ENCODE results near the gene TMEM98. TPM values are rescaled to one million over a fixed set of nuclear protein-coding genes. Genes with fewer than 3 reads are reported as not detected.
A peak's percentile ranks its signal among the peaks of the same experiment; 100 is the strongest.

Gene TMEM98, protein sequence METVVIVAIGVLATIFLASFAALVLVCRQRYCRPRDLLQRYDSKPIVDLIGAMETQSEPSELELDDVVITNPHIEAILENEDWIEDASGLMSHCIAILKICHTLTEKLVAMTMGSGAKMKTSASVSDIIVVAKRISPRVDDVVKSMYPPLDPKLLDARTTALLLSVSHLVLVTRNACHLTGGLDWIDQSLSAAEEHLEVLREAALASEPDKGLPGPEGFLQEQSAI
- 124 and 133 TPM in 2 replicates for total RNA-seq
- long read RNA-seq, full-length matches to known transcripts, result 322 of 403 reads
- long read RNA-seq, partial matches to known transcripts, result 30 of 403 reads
- long read RNA-seq, other reads (novel, unspliced or antisense), result 51 of 403 reads

DNA sequence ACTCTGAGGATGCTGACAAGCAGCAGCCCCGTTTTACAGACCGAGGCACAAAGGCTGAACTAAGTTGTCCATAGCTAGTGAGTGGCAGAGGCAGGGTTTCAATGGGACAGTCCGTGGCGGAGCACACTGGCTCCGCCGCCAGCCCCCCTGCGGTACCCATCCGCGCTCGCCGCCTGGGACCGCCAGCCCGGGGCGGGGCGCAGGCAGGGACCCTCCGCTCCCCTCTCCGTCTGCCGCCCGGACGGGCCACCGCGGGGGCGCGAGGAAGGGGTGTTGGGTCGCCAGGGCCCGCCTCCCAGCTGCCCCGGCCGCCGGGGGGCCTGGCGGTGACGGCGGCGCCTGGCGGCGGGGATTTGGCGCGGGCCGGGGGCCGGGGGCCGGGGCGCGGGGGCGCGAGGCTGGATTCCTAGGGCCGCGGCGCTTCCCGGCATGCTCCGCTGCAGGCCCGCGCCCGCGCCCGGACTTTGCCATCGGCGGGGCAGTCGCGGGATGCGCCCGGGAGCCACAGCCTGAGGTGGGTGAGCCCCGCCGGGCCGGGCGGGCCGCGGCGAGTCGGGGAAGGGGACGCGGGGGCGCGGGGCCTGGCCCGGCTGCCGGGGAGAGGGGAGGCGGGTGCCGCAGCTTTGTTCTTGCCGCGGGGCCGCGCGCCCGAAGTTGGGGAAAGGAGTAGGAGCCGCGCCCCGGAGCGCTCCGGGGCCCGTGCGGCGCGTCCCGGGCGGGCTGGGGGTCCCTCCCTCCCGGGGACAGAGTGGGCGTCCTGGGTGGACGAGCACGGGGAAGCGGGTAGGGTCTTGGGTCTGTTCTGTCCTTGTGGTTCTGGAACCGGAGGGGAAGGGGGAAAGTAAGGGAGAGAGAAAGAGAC lies at the start of gene TMEM98:
Gene TMEM98 (plus strand): TSS at position 430 of the 862 bp plus-strand sequence. CDS start 3,376 bp downstream, outside the sequence.
- Mint-ChIP-seq H3K27ac (ENCODE audit: unreplicated experiment) (peak within 1 kb of the TSS; percentile 65), H3K27me3 (ENCODE audit: low read depth) (no peaks in the 10 kb centered on the region), H3K4me1 (peaks cover 13% of the 10 kb centered on the region), H3K9me3 (no peaks in the 10 kb centered on the region), H3K4me3 (peak within 1 kb of the TSS; percentile 93), H3K36me3 (ENCODE audit: low read depth) (peaks cover 10% of the 10 kb centered on the region)
- TF ChIP-seq, protein P1, sequence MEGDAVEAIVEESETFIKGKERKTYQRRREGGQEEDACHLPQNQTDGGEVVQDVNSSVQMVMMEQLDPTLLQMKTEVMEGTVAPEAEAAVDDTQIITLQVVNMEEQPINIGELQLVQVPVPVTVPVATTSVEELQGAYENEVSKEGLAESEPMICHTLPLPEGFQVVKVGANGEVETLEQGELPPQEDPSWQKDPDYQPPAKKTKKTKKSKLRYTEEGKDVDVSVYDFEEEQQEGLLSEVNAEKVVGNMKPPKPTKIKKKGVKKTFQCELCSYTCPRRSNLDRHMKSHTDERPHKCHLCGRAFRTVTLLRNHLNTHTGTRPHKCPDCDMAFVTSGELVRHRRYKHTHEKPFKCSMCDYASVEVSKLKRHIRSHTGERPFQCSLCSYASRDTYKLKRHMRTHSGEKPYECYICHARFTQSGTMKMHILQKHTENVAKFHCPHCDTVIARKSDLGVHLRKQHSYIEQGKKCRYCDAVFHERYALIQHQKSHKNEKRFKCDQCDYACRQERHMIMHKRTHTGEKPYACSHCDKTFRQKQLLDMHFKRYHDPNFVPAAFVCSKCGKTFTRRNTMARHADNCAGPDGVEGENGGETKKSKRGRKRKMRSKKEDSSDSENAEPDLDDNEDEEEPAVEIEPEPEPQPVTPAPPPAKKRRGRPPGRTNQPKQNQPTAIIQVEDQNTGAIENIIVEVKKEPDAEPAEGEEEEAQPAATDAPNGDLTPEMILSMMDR (conservative IDR thresholded peaks at IDR 0.05), result no peak
- DNase-seq (ENCODE audit: low read depth, low spot score), result peak; percentile 48

DNA sequence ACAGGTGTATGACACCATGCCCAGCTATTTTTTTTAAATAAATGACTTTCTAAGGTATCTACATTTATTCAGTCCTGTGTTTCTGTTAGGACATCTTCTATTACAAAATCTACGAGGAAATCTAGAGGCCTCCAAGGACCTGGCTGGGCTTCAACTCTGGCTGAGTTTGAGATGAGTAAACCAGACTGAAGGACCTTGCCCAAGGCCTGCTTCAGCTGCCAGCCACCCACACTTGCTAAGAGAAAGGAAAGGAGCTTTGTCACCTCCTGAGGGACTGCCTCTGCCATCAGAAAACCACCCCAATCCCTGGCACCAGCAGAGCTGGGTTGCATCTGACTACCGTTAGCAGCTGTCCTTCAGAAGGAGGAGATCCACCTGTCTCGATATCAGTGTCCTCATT lies 49.7 kb upstream of the TMEM98 start:
- H3K4me1 Mint-ChIP-seq, result peaks cover 17% of the 10 kb centered on the region
- H3K36me3 Mint-ChIP-seq (ENCODE audit: low read depth), result no peaks in the 10 kb centered on the region
- DNase-seq (ENCODE audit: low read depth, low spot score), result no peak
- H3K4me3 Mint-ChIP-seq, result no peak overlapping the region
- TF ChIP-seq, protein P1 (conservative IDR thresholded peaks at IDR 0.05), result no peak
- peaks cover 53% of the 10 kb centered on the region for H3K27me3 Mint-ChIP-seq (ENCODE audit: low read depth)
- no peak overlapping the region for H3K27ac Mint-ChIP-seq (ENCODE audit: unreplicated experiment)
- no peaks in the 10 kb centered on the region for H3K9me3 Mint-ChIP-seq

DNA sequence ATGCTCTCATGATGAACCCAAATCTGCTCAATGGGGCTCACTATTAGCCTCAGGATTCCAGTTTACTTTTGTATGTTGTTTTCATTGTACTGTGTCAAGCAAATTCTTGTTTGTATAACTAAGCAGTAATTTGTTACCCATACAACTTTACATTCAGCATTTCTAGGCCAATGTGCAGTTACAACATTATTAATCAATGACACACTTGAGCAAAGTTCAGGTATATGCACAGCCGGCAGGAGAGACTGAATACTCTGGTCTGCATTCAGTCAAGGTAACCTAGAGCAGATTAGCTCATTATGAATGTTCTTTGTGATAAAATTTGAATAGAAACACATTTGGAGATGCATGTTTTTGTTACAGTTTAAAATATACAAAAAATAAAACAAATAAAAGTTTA lies 48.8 kb upstream of the TMEM98 start:
- no peak for DNase-seq (ENCODE audit: low read depth, low spot score)
- H3K27ac Mint-ChIP-seq (ENCODE audit: unreplicated experiment), result no peak overlapping the region
- no peaks in the 10 kb centered on the region for H3K36me3 Mint-ChIP-seq (ENCODE audit: low read depth)
- H3K4me3 Mint-ChIP-seq, result no peak overlapping the region
- peaks cover 44% of the 10 kb centered on the region for H3K27me3 Mint-ChIP-seq (ENCODE audit: low read depth)
- TF ChIP-seq, protein P1 (conservative IDR thresholded peaks at IDR 0.05), result no peak
- H3K9me3 Mint-ChIP-seq, result no peaks in the 10 kb centered on the region
- H3K4me1 Mint-ChIP-seq, result peaks cover 17% of the 10 kb centered on the region

DNA sequence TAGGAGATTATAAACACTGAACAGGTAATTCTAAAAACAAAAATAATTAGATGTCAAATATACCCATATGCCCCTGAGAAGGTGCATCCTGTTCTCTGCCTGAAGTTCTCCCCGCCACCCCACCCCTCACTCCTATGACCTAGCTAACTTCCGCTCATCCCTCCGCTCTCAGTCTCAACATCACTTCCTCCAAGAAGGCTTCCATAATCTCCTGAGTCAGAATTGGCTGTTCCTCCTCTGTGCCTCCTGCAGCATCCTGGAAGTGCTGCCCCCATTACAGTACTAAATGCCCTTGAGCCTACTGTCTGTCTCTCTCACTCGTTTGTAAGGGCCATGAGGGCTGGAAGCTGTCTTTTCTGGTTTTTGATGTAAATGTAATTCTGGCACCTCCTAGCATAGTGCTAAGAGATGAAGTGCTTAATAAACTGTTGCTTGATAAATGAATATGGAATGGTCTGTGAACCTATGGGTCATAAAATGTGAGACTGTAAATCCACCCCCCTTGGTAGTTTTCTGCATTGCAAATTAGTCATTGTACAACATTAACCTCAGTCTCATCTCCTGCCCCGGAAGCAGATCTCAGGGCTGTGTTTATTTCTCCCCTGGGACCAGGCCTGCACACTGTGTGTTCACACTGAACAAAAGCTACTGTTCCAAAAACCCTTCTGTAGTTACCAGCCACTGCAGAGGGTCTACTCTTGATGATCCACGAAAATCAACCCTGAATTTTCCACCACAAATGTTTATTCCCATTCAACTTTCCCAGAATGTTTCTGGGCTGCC lies 47.1 kb upstream of the TMEM98 start:
- Mint-ChIP-seq H3K9me3 (no peaks in the 10 kb centered on the region), H3K27ac (ENCODE audit: unreplicated experiment) (no peak overlapping the region), H3K4me1 (peaks cover 16% of the 10 kb centered on the region), H3K27me3 (ENCODE audit: low read depth) (peaks cover 30% of the 10 kb centered on the region), H3K36me3 (ENCODE audit: low read depth) (no peaks in the 10 kb centered on the region), H3K4me3 (peak overlapping the region; percentile 63)
- no peak for DNase-seq (ENCODE audit: low read depth, low spot score)
- TF ChIP-seq, protein P1 (conservative IDR thresholded peaks at IDR 0.05), result no peak

DNA sequence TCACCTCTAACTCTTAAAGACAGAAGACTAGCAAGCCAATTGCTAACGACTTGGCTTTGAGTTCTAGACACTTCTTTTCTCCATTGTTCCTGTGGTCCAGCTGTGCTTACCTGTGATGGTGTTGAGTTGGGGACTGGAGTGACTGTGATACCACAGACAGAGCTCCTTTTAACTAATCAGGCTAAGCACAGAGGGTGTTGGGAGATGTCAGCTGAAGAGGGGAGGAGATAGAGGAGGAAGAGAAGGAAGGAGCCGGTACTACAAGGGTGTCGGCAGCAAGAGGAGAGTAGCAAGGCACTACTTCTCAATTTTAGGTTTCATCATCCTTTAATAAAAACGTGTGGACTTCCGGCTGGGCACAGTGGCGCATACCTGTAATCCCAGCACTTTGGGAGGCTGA lies 45.9 kb upstream of the TMEM98 start:
- H3K9me3 Mint-ChIP-seq, result no peaks in the 10 kb centered on the region
- H3K4me1 Mint-ChIP-seq, result peaks cover 12% of the 10 kb centered on the region
- no peak overlapping the region for H3K4me3 Mint-ChIP-seq
- peaks cover 26% of the 10 kb centered on the region for H3K27me3 Mint-ChIP-seq (ENCODE audit: low read depth)
- DNase-seq (ENCODE audit: low read depth, low spot score), result no peak
- no peaks in the 10 kb centered on the region for H3K36me3 Mint-ChIP-seq (ENCODE audit: low read depth)
- no peak overlapping the region for H3K27ac Mint-ChIP-seq (ENCODE audit: unreplicated experiment)
- TF ChIP-seq, protein P1 (conservative IDR thresholded peaks at IDR 0.05), result no peak

Data from neural crest cell (in vitro differentiated cells).